HepG2 (cell line): ENCODE results near the gene PLCXD1. TPM values are rescaled to one million over a fixed set of nuclear protein-coding genes. Genes with fewer than 3 reads are reported as not detected.

Experiments used
- ARHGAP35 ChIP-seq: sonication (generic); formaldehyde crosslinking; IDR thresholded peaks from 2 replicates; pipeline ENCODE4 v1.9.0; 2022; ENCODE audit warnings: mild to moderate bottlenecking, inconsistent platforms, moderate library complexity, missing genetic modification reagents, borderline replicate concordance
- ATF7 ChIP-seq, 2 experiments: fragments of 450-650 bp in 1 of 2; sonication (generic) in 1 of 2; formaldehyde crosslinking in 1 of 2; IDR thresholded peaks; 2 replicates each; pipeline versions ENCODE4 v1.4.0 to v1.6.1; 2016 to 2020; ENCODE audit warnings: antibody characterized with exemption in 1 of 2, mild to moderate bottlenecking in 1 of 2, missing genetic modification reagents in 1 of 2
- BRCA1 ChIP-seq: sonication (generic); formaldehyde crosslinking; IDR thresholded peaks from 2 replicates; pipeline ENCODE4 v1.4.0; 2020; ENCODE audit warnings: missing genetic modification reagents
- DPF2 ChIP-seq: sonication (generic); formaldehyde crosslinking; IDR thresholded peaks from 2 replicates; pipeline ENCODE4 v1.4.0; 2020; ENCODE audit warnings: mild to moderate bottlenecking, low read depth, missing genetic modification reagents, borderline replicate concordance
- GATAD2A ChIP-seq: IDR thresholded peaks from 2 replicates; pipeline ENCODE4 v1.6.1; 2016
- HINFP ChIP-seq: sonication (generic); formaldehyde crosslinking; IDR thresholded peaks from 2 replicates; pipeline ENCODE4 v1.4.0; 2020; ENCODE audit warnings: low read depth, mild to moderate bottlenecking, missing genetic modification reagents
- IRF2 ChIP-seq: IDR thresholded peaks from 2 replicates; pipeline ENCODE4 v1.6.1; 2018; ENCODE audit warnings: missing genetic modification reagents, missing compliant biosample characterization
- NR2F1 ChIP-seq, 2 experiments: fragments of 450-650 bp in 1 of 2; formaldehyde crosslinking in 1 of 2; IDR thresholded peaks; 2 replicates each; pipeline versions ENCODE4 v1.5.0 to v1.6.1; 2016 to 2020; ENCODE audit warnings: mild to moderate bottlenecking in 1 of 2, missing compliant biosample characterization in 1 of 2, missing genetic modification reagents in 1 of 2, moderate library complexity in 1 of 2
- SNAPC2 ChIP-seq: sonication (generic); formaldehyde crosslinking; IDR thresholded peaks from 2 replicates; pipeline ENCODE4 v1.8.1; 2022; ENCODE audit warnings: mild to moderate bottlenecking, missing genetic modification reagents
- TFAP4 ChIP-seq: sonication (generic); IDR thresholded peaks from 2 replicates; pipeline ENCODE4 v1.6.1; 2016; ENCODE audit warnings: low read depth, borderline replicate concordance
- XBP1 ChIP-seq: sonication (generic); formaldehyde crosslinking; IDR thresholded peaks from 2 replicates; pipeline ENCODE4 v1.5.0; 2020; ENCODE audit warnings: missing genetic modification reagents
- ZHX2 ChIP-seq, 2 experiments: sonication (generic) in 1 of 2; formaldehyde crosslinking in 1 of 2; IDR thresholded peaks; 2 replicates each; pipeline versions ENCODE4 v1.6.1 to v1.9.0; 2014 to 2022; ENCODE audit warnings: antibody characterized with exemption in 1 of 2, borderline replicate concordance in 1 of 2, inconsistent platforms in 1 of 2, low read depth in 1 of 2, missing genetic modification reagents in 1 of 2
- ZNF160 ChIP-seq: sonication (generic); formaldehyde crosslinking; IDR thresholded peaks from 2 replicates; pipeline ENCODE4 v1.8.0; 2022; ENCODE audit warnings: mild to moderate bottlenecking, inconsistent platforms, missing genetic modification reagents
- ZNF513 ChIP-seq: sonication (generic); formaldehyde crosslinking; conservative IDR thresholded peaks from 2 replicates; pipeline ENCODE4 v1.5.0; 2020; ENCODE audit warnings: missing genetic modification reagents
- ZNF616 ChIP-seq: sonication (generic); formaldehyde crosslinking; IDR thresholded peaks from 2 replicates; pipeline ENCODE4 v1.5.0; 2020; ENCODE audit warnings: low read depth, mild to moderate bottlenecking, missing genetic modification reagents
- ZNF878 ChIP-seq: sonication (generic); formaldehyde crosslinking; IDR thresholded peaks from 2 replicates; pipeline ENCODE4 v1.8.1; 2023; ENCODE audit warnings: mild to moderate bottlenecking, missing genetic modification reagents, moderate library complexity
- ZSCAN30 ChIP-seq: sonication (generic); formaldehyde crosslinking; IDR thresholded peaks from 2 replicates; pipeline ENCODE4 v1.5.0; 2020; ENCODE audit warnings: mild to moderate bottlenecking, missing genetic modification reagents
- polyA plus RNA-seq, 8 experiments: library from polyadenylated mRNA; depleted of rRNA in 3 of 8; stranded (reverse) in 7 of 8; unstranded in 1 of 8; fragments of >200 nt; fragmentation: Illumina TruSeq in 4 of 8; extraction: Trizol in 4 of 8; gene quantifications; 2 replicates each; pipeline versions ENCODE4 v1.2.1 to v1.2.3, GENCODE V29; 2011 to 2016; ENCODE audit warnings: low read depth in 4 of 8, missing spikeins in 1 of 8, mixed read lengths in 1 of 8; ENCODE audit not compliant: insufficient read depth in 1 of 8
- total RNA-seq, 5 experiments: library from RNA; depleted of rRNA; stranded (reverse); fragments of >200 nt; fragmentation: Illumina TruSeq; extraction: Trizol; gene quantifications; 2 replicates each; pipeline ENCODE4 v1.2.3, GENCODE V29; 2016; ENCODE audit warnings: low read depth in 1 of 5
- TF ChIP-seq, protein P1 (sequence below): IDR thresholded peaks from 2 replicates; pipeline ENCODE4 v1.6.1; 2018; ENCODE audit warnings: missing genetic modification reagents

Gene PLCXD1
- total and polyA plus RNA-seq, 2 of the 13 experiments (the other 11 are each of a cell fraction or from before 2014, with no cell fraction given): 87.7 to 153 TPM

DNA sequence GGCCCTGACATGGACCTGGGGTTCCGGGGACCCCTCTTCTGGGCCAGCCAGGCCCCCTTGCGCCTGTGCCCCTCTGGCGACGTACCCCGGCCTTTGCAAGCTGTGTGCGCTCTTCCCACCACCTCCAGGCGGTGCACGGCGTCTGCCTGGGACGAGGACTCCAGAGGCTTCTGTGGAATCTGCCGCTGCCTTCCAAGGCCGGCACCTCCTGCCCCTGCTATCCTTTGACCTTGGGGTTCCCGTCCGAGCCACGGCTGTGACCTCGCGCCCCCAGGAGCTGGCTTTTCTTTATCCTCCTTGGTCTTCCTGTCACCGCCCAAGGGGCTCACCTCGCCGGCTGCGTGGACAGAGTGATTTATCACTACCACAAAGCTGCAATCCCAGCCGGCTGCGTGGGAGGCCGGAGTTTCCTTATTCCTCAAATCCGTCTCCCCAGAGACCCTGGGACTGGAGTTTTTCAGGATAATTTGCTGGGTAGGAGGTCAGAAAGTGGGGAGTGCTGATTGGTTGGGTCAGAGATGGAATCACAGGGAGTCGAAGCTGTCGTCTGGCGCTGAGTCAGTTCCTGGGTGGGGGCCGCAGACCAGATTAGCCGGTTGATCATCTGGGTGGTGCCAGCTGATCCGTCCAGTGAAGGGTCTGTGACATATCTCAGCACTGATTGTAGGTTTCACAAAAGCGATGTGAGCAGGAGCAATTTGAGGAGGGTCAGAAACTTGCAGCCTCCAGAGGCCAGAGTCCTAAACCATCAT lies 19.8 kb upstream of the PLCXD1 start (continued):
- no peak for TF ChIP-seq ZNF160
- no peak; the same call in 1 of the 2 replicates for TF ChIP-seq ZNF878 (CRISPR knock-in tag)
- peak; percentile 78 to 85 for TF ChIP-seq NR2F1 (CRISPR knock-in tag; IDR thresholded peaks at IDR 0.05)
- TF ChIP-seq BRCA1 (CRISPR knock-in tag): no peak
- no peak for TF ChIP-seq IRF2 (CRISPR knock-in tag)
- TF ChIP-seq ZHX2 (IDR thresholded peaks at IDR 0.05; ENCODE audit: low read depth): no peak
- TF ChIP-seq ZHX2 (CRISPR knock-in tag; IDR thresholded peaks at IDR 0.05; ENCODE audit: borderline replicate concordance): no peak
- TF ChIP-seq TFAP4: peak; percentile 90
- no peak for TF ChIP-seq ZSCAN30 (CRISPR knock-in tag)
- no peak for TF ChIP-seq SNAPC2 (CRISPR knock-in tag)
- no peak for TF ChIP-seq DPF2 (CRISPR knock-in tag)
- no peak for TF ChIP-seq ARHGAP35 (CRISPR knock-in tag)
- TF ChIP-seq HINFP (CRISPR knock-in tag): no peak
- TF ChIP-seq, protein P1, sequence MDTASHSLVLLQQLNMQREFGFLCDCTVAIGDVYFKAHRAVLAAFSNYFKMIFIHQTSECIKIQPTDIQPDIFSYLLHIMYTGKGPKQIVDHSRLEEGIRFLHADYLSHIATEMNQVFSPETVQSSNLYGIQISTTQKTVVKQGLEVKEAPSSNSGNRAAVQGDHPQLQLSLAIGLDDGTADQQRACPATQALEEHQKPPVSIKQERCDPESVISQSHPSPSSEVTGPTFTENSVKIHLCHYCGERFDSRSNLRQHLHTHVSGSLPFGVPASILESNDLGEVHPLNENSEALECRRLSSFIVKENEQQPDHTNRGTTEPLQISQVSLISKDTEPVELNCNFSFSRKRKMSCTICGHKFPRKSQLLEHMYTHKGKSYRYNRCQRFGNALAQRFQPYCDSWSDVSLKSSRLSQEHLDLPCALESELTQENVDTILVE (CRISPR knock-in tag): no peak
- TF ChIP-seq XBP1 (CRISPR knock-in tag): no peak
- TF ChIP-seq GATAD2A (CRISPR knock-in tag): peak; percentile 65
- no peak for TF ChIP-seq ATF7 (IDR thresholded peaks at IDR 0.05)
- TF ChIP-seq ATF7 (CRISPR knock-in tag; IDR thresholded peaks at IDR 0.05): no peak
- TF ChIP-seq ZNF616 (CRISPR knock-in tag): no peak
- TF ChIP-seq ZNF513: no peak
